ENCODE results near the gene HDX. TPM values are rescaled to one million over a fixed set of nuclear protein-coding genes. Genes with fewer than 3 reads are reported as not detected.

Gene HDX
- total and polyA plus RNA-seq, 9 donors: 2.2 to 9.4 (median 5.7) TPM

- Histone ChIP-seq H3K27me3 (no peaks in the 10 kb centered on the region), H3K4me1 (ENCODE audit: insufficient read depth) (no peaks in the 10 kb centered on the region), H3K9me3 (no peaks in the 10 kb centered on the region), H3K27ac (no peak overlapping the region), H3K36me3 (no peaks in the 10 kb centered on the region), H3K4me3 (no peak overlapping the region)
- TF ChIP-seq, protein P1, sequence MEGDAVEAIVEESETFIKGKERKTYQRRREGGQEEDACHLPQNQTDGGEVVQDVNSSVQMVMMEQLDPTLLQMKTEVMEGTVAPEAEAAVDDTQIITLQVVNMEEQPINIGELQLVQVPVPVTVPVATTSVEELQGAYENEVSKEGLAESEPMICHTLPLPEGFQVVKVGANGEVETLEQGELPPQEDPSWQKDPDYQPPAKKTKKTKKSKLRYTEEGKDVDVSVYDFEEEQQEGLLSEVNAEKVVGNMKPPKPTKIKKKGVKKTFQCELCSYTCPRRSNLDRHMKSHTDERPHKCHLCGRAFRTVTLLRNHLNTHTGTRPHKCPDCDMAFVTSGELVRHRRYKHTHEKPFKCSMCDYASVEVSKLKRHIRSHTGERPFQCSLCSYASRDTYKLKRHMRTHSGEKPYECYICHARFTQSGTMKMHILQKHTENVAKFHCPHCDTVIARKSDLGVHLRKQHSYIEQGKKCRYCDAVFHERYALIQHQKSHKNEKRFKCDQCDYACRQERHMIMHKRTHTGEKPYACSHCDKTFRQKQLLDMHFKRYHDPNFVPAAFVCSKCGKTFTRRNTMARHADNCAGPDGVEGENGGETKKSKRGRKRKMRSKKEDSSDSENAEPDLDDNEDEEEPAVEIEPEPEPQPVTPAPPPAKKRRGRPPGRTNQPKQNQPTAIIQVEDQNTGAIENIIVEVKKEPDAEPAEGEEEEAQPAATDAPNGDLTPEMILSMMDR (IDR thresholded peaks at IDR 0.05): no peak
- TF ChIP-seq POLR2A (IDR thresholded peaks at IDR 0.05): no peak
- TF ChIP-seq EP300 (IDR thresholded peaks at IDR 0.05): no peak
- intact Hi-C loops (cut with DNase I): no loop called here
- 53 to 77% (median 57%) methylated on average over 1 of the region's 1 CpG for WGBS, 3 donors
- DNase-seq: no peak
These were observed 144.0 kb downstream of the HDX start for GRCh38 chrX:84358271-84358670.

DNA sequence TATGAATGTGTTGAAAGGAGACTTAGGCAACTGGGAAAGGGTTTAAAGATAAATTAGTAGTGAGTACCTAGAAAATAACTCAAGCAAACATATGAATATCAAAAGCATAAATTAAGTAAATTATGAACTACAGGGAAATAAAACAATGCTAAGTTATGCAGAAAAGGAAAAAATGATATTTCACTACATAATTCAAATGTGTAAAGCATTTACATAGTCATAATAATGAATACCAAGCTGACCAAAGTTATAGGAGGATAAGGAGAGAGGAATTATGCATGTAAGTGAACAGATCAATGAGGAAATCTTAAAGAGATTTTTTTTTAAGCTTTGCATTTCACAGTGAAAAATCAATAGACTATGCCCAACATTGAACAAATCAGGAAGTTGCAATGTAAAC, 145.0 kb downstream of the HDX start:
- H3K27me3 ChIP-seq: no peaks in the 10 kb centered on the region
- H3K9me3 ChIP-seq: no peaks in the 10 kb centered on the region
- H3K36me3 ChIP-seq: no peaks in the 10 kb centered on the region
- no peak overlapping the region for H3K27ac ChIP-seq
- DNase-seq: no peak
- H3K4me1 ChIP-seq (ENCODE audit: insufficient read depth): no peaks in the 10 kb centered on the region
- intact Hi-C loops (cut with DNase I): no loop called here
- TF ChIP-seq POLR2A (IDR thresholded peaks at IDR 0.05) (no peak), EP300 (IDR thresholded peaks at IDR 0.05) (no peak)
- TF ChIP-seq, protein P1 (IDR thresholded peaks at IDR 0.05): no peak
- H3K4me3 ChIP-seq: no peak overlapping the region

GRCh38 chrX:84340968-84341367, 161.3 kb downstream of the HDX start:
- Histone ChIP-seq H3K36me3 (no peaks in the 10 kb centered on the region), H3K27me3 (no peaks in the 10 kb centered on the region), H3K9me3 (no peaks in the 10 kb centered on the region), H3K4me1 (ENCODE audit: insufficient read depth) (no peaks in the 10 kb centered on the region), H3K27ac (no peak overlapping the region), H3K4me3 (no peak overlapping the region)
- TF ChIP-seq, protein P1 (IDR thresholded peaks at IDR 0.05): no peak
- TF ChIP-seq EP300 (IDR thresholded peaks at IDR 0.05): no peak
- TF ChIP-seq POLR2A (IDR thresholded peaks at IDR 0.05): no peak
- 40 to 47% (median 43%) methylated on average over 1 of the region's 1 CpG for WGBS, 3 donors
- intact Hi-C loops (cut with DNase I): no loop called here
- DNase-seq: no peak

GRCh38 chrX:84339507-84340364, 162.5 kb downstream of the HDX start:
- Histone ChIP-seq H3K36me3 (no peaks in the 10 kb centered on the region), H3K4me1 (ENCODE audit: insufficient read depth) (no peaks in the 10 kb centered on the region), H3K4me3 (no peak overlapping the region), H3K27me3 (no peaks in the 10 kb centered on the region), H3K9me3 (no peaks in the 10 kb centered on the region), H3K27ac (no peak overlapping the region)
- DNase-seq: no peak
- 15 to 21% (median 19%) methylated on average over 4 of the region's 4 CpGs for WGBS, 3 donors
- intact Hi-C loops (cut with DNase I): no loop called here
- TF ChIP-seq EP300 (IDR thresholded peaks at IDR 0.05) (no peak), POLR2A (IDR thresholded peaks at IDR 0.05) (no peak)
- TF ChIP-seq, protein P1 (IDR thresholded peaks at IDR 0.05): no peak
